HTR-8/SVneo (cell line): ENCODE measurements around the gene ONECUT3.
"Not testable (repeated sequence)": the region's sequence is repeated elsewhere in the genome, so short reads cannot be mapped to it uniquely, and the experiment has no call there.

Source experiments
- DNase-seq: peaks from one replicate; pipeline ENCODE4 v3.0.0; 2011; ENCODE audit warnings: low spot score, mixed read lengths; ENCODE audit not compliant: insufficient read length
- FAIRE-seq: peaks from 2 replicates; lab custom pipeline; 2011; peaks lifted over from hg19 to GRCh38; lab: Jason Lieb, UNC

The ONECUT3 gene

DNA sequence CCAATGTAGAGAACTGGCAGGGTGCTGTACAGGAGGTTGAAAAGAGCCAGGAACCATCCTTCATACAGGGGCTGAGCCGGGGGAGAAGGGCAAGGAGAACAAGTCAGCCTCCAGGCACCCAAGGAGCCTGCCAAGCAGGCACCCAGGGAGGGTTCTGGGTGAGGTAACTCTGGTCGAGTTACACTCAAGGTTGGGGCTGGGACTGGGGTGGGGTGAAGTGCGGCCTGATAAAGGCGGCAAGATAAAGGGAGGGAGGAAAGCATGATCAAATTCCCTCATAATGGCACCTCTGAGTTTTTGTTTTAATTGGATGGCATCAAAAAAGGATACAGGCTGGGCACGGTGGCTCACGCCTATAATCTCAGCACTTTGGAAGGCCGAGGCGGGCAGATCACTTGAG, 33.8 kb downstream of the ONECUT3 start:
- FAIRE-seq, result no peak
- DNase-seq, result no peak

DNA sequence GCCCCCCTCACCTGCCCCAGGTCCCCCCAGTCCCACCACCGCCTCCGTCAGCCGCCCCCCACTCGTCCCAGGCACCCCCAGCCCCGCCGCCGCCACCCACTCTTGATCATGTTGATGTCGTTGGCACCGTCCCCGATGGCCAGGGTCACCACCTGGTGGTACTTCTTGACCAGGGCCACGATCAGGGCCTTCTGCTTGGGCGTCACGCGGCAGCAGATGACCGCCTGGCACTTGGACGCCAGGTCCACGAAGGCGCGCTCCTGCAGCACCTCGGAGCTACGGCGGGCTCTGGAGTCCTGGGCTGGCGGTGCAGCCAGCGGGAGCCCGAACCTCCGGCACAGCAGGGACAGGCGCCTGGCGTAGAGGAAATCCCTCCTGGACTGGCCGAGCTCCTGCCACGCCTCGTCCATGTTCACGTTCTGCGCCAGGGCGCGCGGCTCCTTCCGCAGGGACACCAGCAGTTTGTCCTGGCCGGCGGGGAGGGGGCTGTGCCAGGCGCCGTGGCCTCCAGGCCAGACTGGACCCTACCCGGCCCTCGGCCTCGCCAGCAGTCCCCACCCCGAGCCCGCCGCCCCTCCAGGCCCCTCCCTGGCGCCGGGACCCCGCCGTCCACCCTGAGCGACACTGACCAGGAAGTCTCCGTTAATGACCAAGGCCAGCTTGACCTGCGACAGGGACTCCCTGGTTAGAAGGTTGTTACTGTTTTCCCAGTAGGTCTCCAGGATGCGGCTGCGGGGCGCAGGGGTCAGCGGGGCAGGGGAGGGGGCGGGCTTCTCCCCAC, 36.1 kb downstream of the ONECUT3 start:
- DNase-seq (no peak), FAIRE-seq (no peak)

GRCh38 chr19:1790054-1790792, 36.9 kb downstream of the ONECUT3 start:
- FAIRE-seq (no peak), DNase-seq (no peak)

- no peak for FAIRE-seq
- DNase-seq, result no peak
Observed at GRCh38 chr19:1791879-1792278, 38.6 kb downstream of the ONECUT3 start.

DNA sequence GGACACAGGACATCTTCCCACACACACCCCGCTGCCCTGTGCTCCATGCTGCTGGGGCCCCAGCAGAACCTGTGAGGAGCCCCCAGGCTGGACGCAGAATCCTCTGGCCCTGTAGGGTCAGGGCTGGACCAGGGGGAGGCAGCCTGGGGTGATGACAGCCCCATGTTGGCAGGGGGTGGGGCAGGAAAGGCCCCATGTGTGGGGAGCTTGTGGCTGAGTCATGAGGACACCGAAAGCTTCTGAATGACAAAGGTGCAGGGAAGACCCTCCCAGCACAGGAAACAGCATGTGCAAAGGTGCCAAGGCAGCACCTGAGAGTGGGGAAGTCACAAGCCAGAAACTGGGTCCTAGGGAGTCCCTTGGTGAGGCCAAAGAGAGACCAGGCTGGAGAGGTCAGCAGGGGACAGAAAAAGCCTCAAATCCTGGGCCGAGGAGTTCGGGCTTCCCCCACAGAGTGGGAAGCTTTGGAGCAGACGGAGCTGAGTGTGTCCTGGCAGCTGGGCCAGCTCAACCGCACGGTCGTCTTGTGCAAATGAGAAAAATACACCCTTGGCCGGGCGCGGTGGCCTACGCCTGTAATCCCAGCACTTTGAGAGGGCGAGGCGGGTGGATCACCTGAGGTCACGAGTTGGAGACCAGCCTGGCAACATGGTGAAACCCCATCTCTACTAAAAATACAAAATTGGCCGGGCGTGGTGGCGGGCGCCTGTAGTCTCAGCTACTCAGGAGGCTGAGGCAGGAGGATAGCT, 41.3 kb downstream of the ONECUT3 start:
- no peak for DNase-seq
- no peak for FAIRE-seq

- FAIRE-seq (no peak), DNase-seq (no peak)
Observed at GRCh38 chr19:1796395-1797142, 43.3 kb downstream of the ONECUT3 start.

DNA sequence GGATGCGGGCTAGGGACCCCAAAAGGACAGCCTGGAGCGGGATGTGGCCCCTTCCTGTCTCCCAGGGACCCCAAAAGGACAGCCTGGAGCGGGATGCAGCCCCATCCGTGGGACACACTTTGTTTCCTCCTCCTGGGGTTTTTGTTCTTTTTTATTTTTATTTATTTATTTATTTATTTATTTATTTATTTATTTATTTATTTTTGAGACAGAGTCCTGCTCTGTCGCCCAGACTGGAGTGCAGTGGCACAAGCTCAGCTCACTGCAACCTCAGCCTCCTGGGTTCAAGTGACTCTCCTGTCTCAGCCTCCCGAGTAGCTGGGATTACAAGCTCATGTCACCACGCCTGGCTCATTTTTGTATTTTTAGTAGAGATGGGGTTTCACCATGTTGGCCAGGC, 44.0 kb downstream of the ONECUT3 start:
- FAIRE-seq, DNase-seq: not testable (repeated sequence)

- no peak for DNase-seq
- FAIRE-seq, result no peak
Observed at GRCh38 chr19:1799695-1800342, 46.5 kb downstream of the ONECUT3 start.

- no peak for DNase-seq
- FAIRE-seq, result no peak
Observed at GRCh38 chr19:1804858-1805257, 51.6 kb downstream of the ONECUT3 start.

- no peak for FAIRE-seq
Observed at GRCh38 chr19:1805401-1806183, 52.3 kb downstream of the ONECUT3 start.

DNA sequence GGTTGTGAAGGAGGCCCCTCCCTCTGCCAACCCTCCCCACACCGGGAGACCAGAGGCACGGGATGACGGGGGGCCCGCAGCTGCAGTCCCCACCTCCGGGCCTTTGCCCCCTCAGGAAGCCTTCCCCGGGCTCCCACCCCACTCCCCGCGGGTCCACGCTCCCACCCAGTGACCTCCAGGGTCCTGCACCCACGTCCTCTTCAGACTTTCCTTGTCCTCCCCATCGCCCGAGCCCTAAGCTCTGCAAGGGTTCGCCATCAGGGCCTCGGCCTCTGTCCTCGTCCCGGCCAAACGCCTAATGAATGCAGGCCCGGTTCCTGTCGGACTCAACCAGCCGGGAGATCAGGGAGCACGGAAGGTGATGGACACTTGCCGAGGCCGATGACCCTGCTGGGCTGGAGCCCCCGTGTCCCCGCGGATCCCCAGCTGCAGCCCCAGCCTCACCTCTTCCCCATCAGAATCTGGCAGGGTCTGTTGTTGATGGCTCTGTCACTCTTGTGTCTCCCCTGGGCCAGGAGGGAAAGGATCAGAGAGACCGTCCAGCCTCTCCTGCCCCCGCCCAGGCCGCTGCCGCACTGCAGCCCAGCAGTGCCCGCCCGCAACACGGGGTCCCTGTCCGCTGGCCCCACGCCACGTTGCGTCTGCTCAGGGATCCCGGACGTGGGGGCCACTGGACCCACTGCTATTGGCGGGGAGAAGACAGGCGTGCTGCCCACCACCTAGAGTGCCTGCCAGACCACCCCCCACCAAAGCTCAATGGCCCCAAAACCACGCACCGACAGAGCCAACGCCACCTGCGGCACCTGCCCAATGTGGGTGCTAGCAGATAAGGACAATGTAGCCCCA, 53.1 kb downstream of the ONECUT3 start:
- no peak for FAIRE-seq
- DNase-seq, result no peak

More at GRCh38 chr19:1805401-1806183, 52.3 kb downstream of the ONECUT3 start:
- no peak for DNase-seq

GRCh38 chr19:1807030-1807694, 53.9 kb downstream of the ONECUT3 start:
- FAIRE-seq (no peak), DNase-seq (no peak)

DNA sequence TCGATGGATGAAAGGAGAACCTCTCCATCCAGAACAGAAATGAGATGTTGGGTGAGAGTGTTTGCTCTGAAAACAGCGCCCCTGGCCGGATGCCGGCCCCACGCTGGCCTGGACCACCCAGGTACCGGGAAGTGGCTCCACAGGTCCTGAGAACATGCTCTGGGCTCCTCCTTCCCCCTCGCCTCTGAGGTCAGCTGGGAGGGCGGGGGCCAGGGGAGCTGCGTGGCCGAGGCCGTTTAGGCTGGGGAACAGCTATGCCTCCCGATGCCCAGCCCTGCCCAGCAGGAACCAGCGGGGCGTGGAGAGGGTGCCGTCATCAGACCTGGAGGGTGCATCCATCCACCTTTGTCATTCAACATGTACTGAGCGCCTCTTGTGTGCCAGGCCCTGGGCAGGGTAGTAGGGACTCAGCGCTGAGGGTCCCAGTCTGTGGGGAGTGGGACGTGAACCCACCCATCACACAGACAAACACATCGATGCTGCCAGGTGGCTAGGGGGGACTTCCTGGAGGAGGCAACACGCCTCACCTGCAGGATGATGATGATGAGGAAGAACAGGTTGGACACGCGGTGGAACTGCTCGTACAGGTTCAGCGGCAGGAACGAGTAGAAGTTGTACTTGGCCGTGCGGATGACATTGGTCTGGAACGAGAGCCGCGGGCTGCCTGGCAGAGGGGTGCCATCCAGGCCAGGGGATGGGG, 54.5 kb downstream of the ONECUT3 start:
- FAIRE-seq (no peak), DNase-seq (no peak)

GRCh38 chr19:1808395-1808731, 55.1 kb downstream of the ONECUT3 start:
- no peak for FAIRE-seq
- no peak for DNase-seq

DNA sequence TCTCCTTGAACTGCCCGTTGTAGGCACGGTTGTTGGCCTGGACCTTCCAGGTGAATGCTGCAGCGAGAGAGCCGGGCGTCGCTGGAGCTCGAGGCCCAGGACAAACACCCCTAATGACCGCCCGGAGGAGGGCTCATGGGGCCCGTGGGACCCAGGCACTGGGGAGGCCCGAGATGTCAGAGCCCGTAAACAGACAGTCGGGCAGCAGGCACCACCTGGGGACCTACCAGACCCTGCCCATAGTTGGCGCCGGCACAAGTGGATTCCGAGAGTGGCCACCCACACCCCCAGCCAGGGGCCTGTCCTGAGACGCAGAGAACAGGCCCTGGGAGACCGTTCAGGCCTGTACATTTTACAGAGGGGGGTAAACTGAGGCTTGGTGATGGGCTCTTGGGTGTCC, 56.4 kb downstream of the ONECUT3 start:
- DNase-seq (no peak), FAIRE-seq (no peak)

DNA sequence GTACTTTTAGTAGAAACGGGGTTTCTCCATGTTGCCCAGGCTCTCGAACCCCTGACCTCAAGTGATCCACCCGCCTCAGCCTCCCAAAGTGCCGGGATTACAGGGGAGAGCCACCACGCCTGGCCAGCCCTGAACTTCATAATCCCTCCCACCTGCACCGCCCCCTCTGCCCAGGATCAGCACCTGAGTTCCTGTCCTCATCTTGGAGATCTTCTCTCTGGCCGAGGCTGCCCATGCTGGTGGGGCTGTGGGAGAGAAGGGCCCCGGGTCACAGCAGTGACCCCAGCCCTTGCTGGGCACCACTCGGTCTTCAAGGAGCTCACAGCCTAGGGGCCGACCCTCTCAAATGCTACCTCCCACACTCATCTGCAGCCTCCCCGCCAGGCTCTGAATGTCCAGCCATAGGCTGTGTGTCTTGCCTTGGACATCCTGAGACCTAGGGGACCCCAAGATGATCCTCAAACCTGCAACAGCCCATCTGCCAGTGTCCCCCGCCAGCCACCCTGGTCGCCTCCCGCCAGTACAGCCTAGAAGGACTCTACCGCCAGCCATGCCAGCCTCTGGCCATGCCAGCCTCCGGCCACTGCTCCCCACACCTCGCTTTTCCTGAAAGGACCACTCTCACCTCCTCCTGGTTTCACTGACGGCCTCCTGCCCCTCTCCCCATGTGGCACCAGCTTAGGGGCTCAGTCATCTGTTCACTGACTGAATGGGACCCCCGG, 57.3 kb downstream of the ONECUT3 start:
- DNase-seq (no peak), FAIRE-seq (no peak)
